ENCODE data around the gene SOAT1. TPM values are rescaled to one million over a fixed set of nuclear protein-coding genes. Genes with fewer than 3 reads are reported as not detected.

The SOAT1 gene
- total and polyA plus RNA-seq, 12 donors, result 36.9 to 803 (median 239) TPM

- H3K4me1 ChIP-seq (replicated peaks in 1 of 2), result peaks cover 32 to 55% of the 10 kb centered on the region in 2 donors
- H3K36me3 ChIP-seq (replicated peaks in 1 of 2), result no peaks in the 10 kb centered on the region
- intact Hi-C loops (cut with DNase I), result loop anchor here in 1 of 2 donors (10.0 kb wide), 1 partner anchor 68 kb away; the partner anchor contains the start of gene AXDND1
- H3K9me3 ChIP-seq (replicated peaks in 1 of 3), result no peaks in the 10 kb centered on the region
- no peaks in the 10 kb centered on the region for H3K27me3 ChIP-seq
- DNase-seq, result no peak
- TF ChIP-seq CTCF (IDR thresholded peaks at IDR 0.05) (no peak), POLR2A (IDR thresholded peaks at IDR 0.05) (no peak)
- H3K27ac ChIP-seq, result peak overlapping the region; percentile 45 to 97 (median 76)
- H3K4me3 ChIP-seq, result peak overlapping the region in 1 of 4 donors; percentile 56
- 34 to 49% (median 39%) methylated on average over 4 of the region's 4 CpGs for WGBS, 4 donors
Observed at GRCh38 chr1:179296356-179297104, 2.9 kb downstream of the SOAT1 start.

- intact Hi-C loops (cut with DNase I), result loop anchor here in 1 of 2 donors (10.0 kb wide), 1 partner anchor 68 kb away; the partner anchor contains the start of gene AXDND1
- Histone ChIP-seq H3K4me3 (peak overlapping the region in 2 of 4 donors; percentile 2 to 56), H3K27ac (peak overlapping the region; percentile 45 to 97 (median 76)), H3K4me1 (replicated peaks in 1 of 2) (peaks cover 36 to 60% of the 10 kb centered on the region in 2 donors), H3K9me3 (replicated peaks in 1 of 3) (no peaks in the 10 kb centered on the region), H3K27me3 (no peaks in the 10 kb centered on the region), H3K36me3 (replicated peaks in 1 of 2) (no peaks in the 10 kb centered on the region)
- no peak for DNase-seq
- WGBS, 4 donors, result 29 to 38% (median 34%) methylated on average over 3 of the region's 3 CpGs
- TF ChIP-seq CTCF (IDR thresholded peaks at IDR 0.05) (no peak), POLR2A (IDR thresholded peaks at IDR 0.05) (no peak)
Observed at GRCh38 chr1:179297105-179297378, 3.4 kb downstream of the SOAT1 start.

- H3K27me3 ChIP-seq, result no peaks in the 10 kb centered on the region
- peaks cover 38 to 72% of the 10 kb centered on the region in 2 donors for H3K4me1 ChIP-seq (replicated peaks in 1 of 2)
- intact Hi-C loops (cut with DNase I), result loop anchor here in 1 of 2 donors (10.0 kb wide), 1 partner anchor 66 kb away; the partner anchor contains the start of gene AXDND1
- peaks cover 0 to 9% of the 10 kb centered on the region in 2 donors for H3K36me3 ChIP-seq (replicated peaks in 1 of 2)
- DNase-seq, result no peak
- H3K4me3 ChIP-seq, result peak overlapping the region in 1 of 4 donors; percentile 56
- TF ChIP-seq CTCF (IDR thresholded peaks at IDR 0.05) (no peak), POLR2A (IDR thresholded peaks at IDR 0.05) (no peak)
- peak overlapping the region in 4 of 5 donors; percentile 24 to 97 (median 73) for H3K27ac ChIP-seq
- no peaks in the 10 kb centered on the region for H3K9me3 ChIP-seq (replicated peaks in 1 of 3)
- WGBS, 4 donors, result 50 to 56% (median 53%) methylated on average over 3 of the region's 3 CpGs
Observed at GRCh38 chr1:179298952-179299351, 5.4 kb downstream of the SOAT1 start.

GRCh38 chr1:179300112-179300511 is 6.5 kb downstream of the SOAT1 start:
- Histone ChIP-seq H3K27ac (peak overlapping the region in 2 of 5 donors; percentile 49 to 74), H3K4me1 (replicated peaks in 1 of 2) (peaks cover 42 to 78% of the 10 kb centered on the region in 2 donors), H3K36me3 (replicated peaks in 1 of 2) (peaks cover 0 to 21% of the 10 kb centered on the region in 2 donors), H3K4me3 (no peak overlapping the region), H3K27me3 (no peaks in the 10 kb centered on the region), H3K9me3 (replicated peaks in 1 of 3) (no peaks in the 10 kb centered on the region)
- no peak for DNase-seq
- WGBS, 4 donors, result 20 to 40% (median 24%) methylated on average over 1 of the region's 1 CpG
- intact Hi-C loops (cut with DNase I), result no loop called here
- TF ChIP-seq POLR2A (IDR thresholded peaks at IDR 0.05) (no peak), CTCF (IDR thresholded peaks at IDR 0.05) (no peak)
